IMR-90 (cell line): Measurements from ENCODE around the gene FRMD4B.

Experiments
- BHLHE40 ChIP-seq: fragments of 150-350 bp; IDR thresholded peaks from 2 replicates; pipeline ENCODE4 v1.6.1; 2016; ENCODE audit warnings: mild to moderate bottlenecking, low read depth, low read length
- CTCF ChIP-seq: conservative IDR thresholded peaks from 2 replicates; pipeline ENCODE4 v1.5.1; 2012; ENCODE audit warnings: mild to moderate bottlenecking, low read depth, low read length, improper control_type of control experiment
- FOS ChIP-seq: fragments of 150-350 bp; IDR thresholded peaks from 2 replicates; pipeline ENCODE4 v1.6.1; 2016; ENCODE audit warnings: low read depth, low read length
- MAFK ChIP-seq: IDR thresholded peaks from 2 replicates; pipeline ENCODE4 v1.6.1; 2012; ENCODE audit warnings: low read depth, low read length, improper control_type of control experiment
- MAZ ChIP-seq: IDR thresholded peaks from 2 replicates; pipeline ENCODE4 v1.6.1; 2012; ENCODE audit warnings: low read depth, mild to moderate bottlenecking, low read length, improper control_type of control experiment, moderate library complexity, borderline replicate concordance
- NFE2L2 ChIP-seq: fragments of 150-350 bp; IDR thresholded peaks from 2 replicates; pipeline ENCODE4 v1.6.1; 2016; ENCODE audit warnings: low read depth, mild to moderate bottlenecking, low read length
- POLR2A ChIP-seq: IDR thresholded peaks from 2 replicates; pipeline ENCODE4 v1.6.1; 2012; ENCODE audit warnings: mild to moderate bottlenecking, low read depth, low read length
- RFX5 ChIP-seq: IDR thresholded peaks from 2 replicates; pipeline ENCODE4 v1.8.0; 2012; ENCODE audit warnings: low read depth, mild to moderate bottlenecking, low read length, moderate library complexity
- SMC3 ChIP-seq: fragments of 150-350 bp; IDR thresholded peaks from 2 replicates; pipeline ENCODE4 v1.6.1; 2016; ENCODE audit warnings: low read depth, mild to moderate bottlenecking, antibody characterized with exemption, low read length, moderate library complexity

GRCh38 chr3:69259125-69259524 is 126.8 kb downstream of the FRMD4B start:
- TF ChIP-seq CTCF (no peak), MAZ (no peak), POLR2A (no peak), FOS (no peak), SMC3 (no peak), MAFK (no peak), RFX5 (no peak), NFE2L2 (no peak), BHLHE40 (no peak)
